ENCODE results near the gene VPS16.

The VPS16 gene

GRCh38 chr20:2796011-2796660 lies 44.4 kb upstream of the VPS16 start:
- Mint-ChIP-seq H3K9me3 (no peaks in the 10 kb centered on the region), H3K27me3 (ENCODE audit: low read depth, poor library complexity) (no peaks in the 10 kb centered on the region), H3K36me3 (ENCODE audit: low read depth) (peaks cover 54% of the 10 kb centered on the region), H3K4me3 (no peak overlapping the region), H3K4me1 (peaks cover 35% of the 10 kb centered on the region), H3K27ac (no peak overlapping the region)
- no peak for TF ChIP-seq CTCF (IDR thresholded peaks at IDR 0.05)
- DNase-seq = no peak

- Mint-ChIP-seq H3K9me3 (no peaks in the 10 kb centered on the region), H3K36me3 (ENCODE audit: low read depth) (peaks cover 51% of the 10 kb centered on the region), H3K27ac (no peak overlapping the region), H3K4me1 (peaks cover 43% of the 10 kb centered on the region), H3K27me3 (ENCODE audit: low read depth, poor library complexity) (peaks cover 9% of the 10 kb centered on the region), H3K4me3 (peak overlapping the region; percentile 68)
- no peak for DNase-seq
- TF ChIP-seq CTCF (IDR thresholded peaks at IDR 0.05) = no peak
These were observed 43.2 kb upstream of the VPS16 start for GRCh38 chr20:2797136-2797983.

- no peak for TF ChIP-seq CTCF (IDR thresholded peaks at IDR 0.05)
- Mint-ChIP-seq H3K27ac (peak overlapping the region; percentile 29), H3K27me3 (ENCODE audit: low read depth, poor library complexity) (peaks cover 18% of the 10 kb centered on the region), H3K36me3 (ENCODE audit: low read depth) (peaks cover 42% of the 10 kb centered on the region), H3K4me3 (peak overlapping the region; percentile 99), H3K9me3 (no peaks in the 10 kb centered on the region), H3K4me1 (peaks cover 47% of the 10 kb centered on the region)
- no peak for DNase-seq
These were observed 42.3 kb upstream of the VPS16 start for GRCh38 chr20:2798095-2798805.

- Mint-ChIP-seq H3K36me3 (ENCODE audit: low read depth) (peaks cover 37% of the 10 kb centered on the region), H3K27me3 (ENCODE audit: low read depth, poor library complexity) (peaks cover 24% of the 10 kb centered on the region), H3K4me3 (peak overlapping the region; percentile 99), H3K9me3 (no peaks in the 10 kb centered on the region), H3K4me1 (peaks cover 49% of the 10 kb centered on the region), H3K27ac (peak overlapping the region; percentile 95)
- peak; percentile 56 for DNase-seq
- TF ChIP-seq CTCF (IDR thresholded peaks at IDR 0.05) = no peak
These were observed 41.7 kb upstream of the VPS16 start for GRCh38 chr20:2798814-2799213.

- Mint-ChIP-seq H3K4me3 (peak overlapping the region; percentile 99), H3K4me1 (peaks cover 53% of the 10 kb centered on the region), H3K36me3 (ENCODE audit: low read depth) (peaks cover 34% of the 10 kb centered on the region), H3K9me3 (no peaks in the 10 kb centered on the region), H3K27ac (peak overlapping the region; percentile 95), H3K27me3 (ENCODE audit: low read depth, poor library complexity) (peaks cover 28% of the 10 kb centered on the region)
- TF ChIP-seq CTCF (IDR thresholded peaks at IDR 0.05) = no peak
- DNase-seq = no peak
These were observed 41.3 kb upstream of the VPS16 start for GRCh38 chr20:2799271-2799670.

All from nephron progenitor cell (in vitro differentiated cells).